DOHH2 (cell line): ENCODE measurements around the gene ITPR2.
"Not testable (repeated sequence)": the region's sequence is repeated elsewhere in the genome, so short reads cannot be mapped to it uniquely, and the experiment has no call there.

Source experiments
- H3F3A ChIP-seq: fragments of 200-600 bp; sonication (generic), shearing (Covaris generic); 2 replicates; pipeline ENCODE4 v1.6.0; 2016; ENCODE audit warnings: antibody characterized with exemption, mild to moderate bottlenecking; ENCODE audit not compliant: control insufficient read depth, insufficient read depth
- H3K27ac ChIP-seq: fragments of 200-600 bp; sonication (generic); 2 replicates; pipeline ENCODE4 v1.5.1; 2014; ENCODE audit warnings: low read depth, mild to moderate bottlenecking, low read length, moderate library complexity
- H3K27me3 ChIP-seq: fragments of 200-600 bp; sonication (generic); 2 replicates; pipeline ENCODE4 v1.6.1; 2014; ENCODE audit warnings: mild to moderate bottlenecking, low read length, mixed read lengths; ENCODE audit not compliant: control insufficient read depth
- H3K36me3 ChIP-seq: fragments of 200-600 bp; sonication (generic); 2 replicates; pipeline ENCODE4 v1.6.1; 2014; ENCODE audit warnings: mild to moderate bottlenecking, low read length, moderate library complexity, mixed read lengths; ENCODE audit not compliant: control insufficient read depth
- H3K4me1 ChIP-seq: fragments of 200-600 bp; sonication (generic); 2 replicates; pipeline ENCODE4 v1.6.1; 2014; ENCODE audit warnings: mild to moderate bottlenecking, low read length, mixed read lengths; ENCODE audit not compliant: control insufficient read depth
- H3K4me2 ChIP-seq: fragments of 200-600 bp; sonication (generic); 2 replicates; pipeline ENCODE4 v1.6.0; 2014; ENCODE audit warnings: mild to moderate bottlenecking, low read length, moderate library complexity
- H3K4me3 ChIP-seq: fragments of 200-600 bp; sonication (generic); 2 replicates; pipeline ENCODE4 v1.5.1; 2014; ENCODE audit warnings: mild to moderate bottlenecking, low read length, mixed read lengths
- H3K79me2 ChIP-seq: fragments of 200-600 bp; sonication (generic); 2 replicates; pipeline ENCODE4 v1.6.1; 2014; ENCODE audit warnings: mild to moderate bottlenecking, low read length, mixed read lengths; ENCODE audit not compliant: control insufficient read depth
- H3K9me2 ChIP-seq: fragments of 200-600 bp; sonication (generic); replicated peaks from 2 replicates; pipeline ENCODE4 v1.6.1; 2014; ENCODE audit warnings: mild to moderate bottlenecking, low read length, mixed read lengths; ENCODE audit not compliant: control insufficient read depth
- H3K9me3 ChIP-seq: fragments of 200-600 bp; sonication (generic); 2 replicates; pipeline ENCODE4 v1.6.1; 2014; ENCODE audit warnings: antibody characterized with exemption, low read length, mixed read lengths; ENCODE audit not compliant: control insufficient read depth, insufficient read depth
- H4K20me1 ChIP-seq: fragments of 200-600 bp; sonication (generic); 2 replicates; pipeline ENCODE4 v1.6.0; 2014; ENCODE audit warnings: low read depth, mild to moderate bottlenecking, antibody characterized with exemption, low read length, moderate library complexity; ENCODE audit not compliant: control insufficient read depth, insufficient read depth
- EZH2phosphoT487 ChIP-seq: fragments of 200-600 bp; sonication (generic); IDR thresholded peaks from 2 replicates; pipeline ENCODE4 v1.6.1; 2017; ENCODE audit warnings: borderline replicate concordance, mild to moderate bottlenecking, antibody characterized with exemption, low read length, moderate library complexity, mixed read lengths
- TF ChIP-seq, protein P1 (sequence below): fragments of 200-600 bp; sonication (generic); IDR thresholded peaks from one replicate; pipeline ENCODE4 v1.5.1; 2014; ENCODE audit warnings: antibody characterized with exemption, mild to moderate bottlenecking, low read depth, low read length; ENCODE audit not compliant: poor library complexity, severe bottlenecking

Gene ITPR2

DNA sequence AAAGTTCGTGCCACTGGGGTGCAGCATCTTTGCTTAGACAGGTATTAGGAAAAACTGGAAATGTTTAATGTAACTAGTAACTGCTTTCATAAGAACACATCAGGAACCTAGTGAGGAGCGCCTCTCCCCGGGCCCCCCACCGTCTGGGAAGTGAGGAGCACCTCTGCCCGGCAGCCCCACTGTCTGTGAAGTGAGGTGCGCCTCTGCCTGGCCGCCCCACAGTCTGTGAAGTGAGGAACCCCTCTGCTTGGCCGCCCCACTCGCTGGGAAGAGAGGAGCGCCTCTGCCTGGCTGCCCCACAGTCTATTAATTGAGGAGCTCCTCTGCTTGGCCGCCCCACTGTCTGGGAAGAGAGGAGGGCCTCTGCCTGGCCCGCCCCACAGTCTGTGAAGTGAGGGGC, 224.7 kb downstream of the ITPR2 start:
- Histone ChIP-seq H3K9me3 (no peaks in the 10 kb centered on the region), H3K27me3 (no peaks in the 10 kb centered on the region), H3K4me3 (no peak overlapping the region), H3K27ac (no peak overlapping the region), H4K20me1 (no peaks in the 10 kb centered on the region), H3K4me2 (no peak overlapping the region), H3K36me3 (no peaks in the 10 kb centered on the region; the same call in 1 of the 2 replicates), H3K79me2 (no peaks in the 10 kb centered on the region), H3F3A (no peaks in the 10 kb centered on the region), H3K4me1 (peaks cover 15% of the 10 kb centered on the region), H3K9me2 (no peaks in the 10 kb centered on the region)
- no peak for TF ChIP-seq EZH2phosphoT487
- TF ChIP-seq, protein P1, sequence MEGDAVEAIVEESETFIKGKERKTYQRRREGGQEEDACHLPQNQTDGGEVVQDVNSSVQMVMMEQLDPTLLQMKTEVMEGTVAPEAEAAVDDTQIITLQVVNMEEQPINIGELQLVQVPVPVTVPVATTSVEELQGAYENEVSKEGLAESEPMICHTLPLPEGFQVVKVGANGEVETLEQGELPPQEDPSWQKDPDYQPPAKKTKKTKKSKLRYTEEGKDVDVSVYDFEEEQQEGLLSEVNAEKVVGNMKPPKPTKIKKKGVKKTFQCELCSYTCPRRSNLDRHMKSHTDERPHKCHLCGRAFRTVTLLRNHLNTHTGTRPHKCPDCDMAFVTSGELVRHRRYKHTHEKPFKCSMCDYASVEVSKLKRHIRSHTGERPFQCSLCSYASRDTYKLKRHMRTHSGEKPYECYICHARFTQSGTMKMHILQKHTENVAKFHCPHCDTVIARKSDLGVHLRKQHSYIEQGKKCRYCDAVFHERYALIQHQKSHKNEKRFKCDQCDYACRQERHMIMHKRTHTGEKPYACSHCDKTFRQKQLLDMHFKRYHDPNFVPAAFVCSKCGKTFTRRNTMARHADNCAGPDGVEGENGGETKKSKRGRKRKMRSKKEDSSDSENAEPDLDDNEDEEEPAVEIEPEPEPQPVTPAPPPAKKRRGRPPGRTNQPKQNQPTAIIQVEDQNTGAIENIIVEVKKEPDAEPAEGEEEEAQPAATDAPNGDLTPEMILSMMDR: no peak

DNA sequence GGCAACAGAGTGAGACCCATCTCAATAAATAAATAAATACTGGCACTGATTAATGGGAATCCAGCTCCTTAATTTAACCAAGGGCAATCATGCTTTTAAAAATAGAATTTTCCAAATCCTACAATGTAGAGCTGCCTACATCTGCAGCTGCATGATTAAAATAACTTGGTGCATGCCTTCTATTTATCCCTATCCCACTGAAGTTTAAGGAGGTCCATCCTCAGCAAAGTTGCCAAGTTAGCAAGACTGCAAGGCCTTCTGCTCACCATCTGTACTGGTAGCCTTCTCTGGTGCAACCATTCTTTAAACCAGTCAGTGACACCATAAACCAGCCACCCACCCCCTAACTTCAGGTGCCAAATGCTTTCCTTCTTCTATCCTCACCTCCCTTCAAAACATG, 226.1 kb downstream of the ITPR2 start:
- Histone ChIP-seq H3K4me2 (no peak overlapping the region), H3K4me1 (peaks cover 15% of the 10 kb centered on the region), H3K9me3 (no peaks in the 10 kb centered on the region), H3K4me3 (no peak overlapping the region), H3K9me2 (no peaks in the 10 kb centered on the region), H3K36me3 (peaks cover 2% of the 10 kb centered on the region), H3K27ac (no peak overlapping the region), H3F3A (no peaks in the 10 kb centered on the region), H3K27me3 (no peaks in the 10 kb centered on the region), H3K79me2 (no peaks in the 10 kb centered on the region), H4K20me1 (no peaks in the 10 kb centered on the region)
- TF ChIP-seq, protein P1: no peak
- no peak for TF ChIP-seq EZH2phosphoT487

- H3F3A ChIP-seq, H3K36me3 ChIP-seq, H3K27me3 ChIP-seq, H3K79me2 ChIP-seq, H3K9me3 ChIP-seq, H3K4me3 ChIP-seq, H4K20me1 ChIP-seq, H3K4me2 ChIP-seq, H3K9me2 ChIP-seq, H3K27ac ChIP-seq: not testable (repeated sequence)
- H3K4me1 ChIP-seq: peaks cover 11% of the 10 kb centered on the region
Measured at GRCh38 chr12:26604813-26605212, 228.2 kb downstream of the ITPR2 start.

- no peak for TF ChIP-seq EZH2phosphoT487
- TF ChIP-seq, protein P1: no peak
- H3K9me2 ChIP-seq: no peaks in the 10 kb centered on the region
- no peak overlapping the region for H3K4me3 ChIP-seq
- H3K4me1 ChIP-seq: no peaks in the 10 kb centered on the region
- H3K4me2 ChIP-seq: no peak overlapping the region
- H3K27ac ChIP-seq: no peak overlapping the region
- H4K20me1 ChIP-seq: no peaks in the 10 kb centered on the region
- no peaks in the 10 kb centered on the region for H3F3A ChIP-seq
- peaks cover 44% of the 10 kb centered on the region for H3K36me3 ChIP-seq
- no peaks in the 10 kb centered on the region for H3K9me3 ChIP-seq
- no peaks in the 10 kb centered on the region for H3K79me2 ChIP-seq
- no peaks in the 10 kb centered on the region for H3K27me3 ChIP-seq
Measured at GRCh38 chr12:26599096-26599695, 233.8 kb downstream of the ITPR2 start.
